Kidney glomerular epithelial cell (primary cell): Measurements from ENCODE around the gene C7orf33.
"Not testable (repeated sequence)": the region's sequence is repeated elsewhere in the genome, so short reads cannot be mapped to it uniquely, and the experiment has no call there.

Experiments
- DNase-seq: peaks from one replicate; lab custom pipeline; 2025; lab: John Stamatoyannopoulos, UW

Gene C7orf33

DNA sequence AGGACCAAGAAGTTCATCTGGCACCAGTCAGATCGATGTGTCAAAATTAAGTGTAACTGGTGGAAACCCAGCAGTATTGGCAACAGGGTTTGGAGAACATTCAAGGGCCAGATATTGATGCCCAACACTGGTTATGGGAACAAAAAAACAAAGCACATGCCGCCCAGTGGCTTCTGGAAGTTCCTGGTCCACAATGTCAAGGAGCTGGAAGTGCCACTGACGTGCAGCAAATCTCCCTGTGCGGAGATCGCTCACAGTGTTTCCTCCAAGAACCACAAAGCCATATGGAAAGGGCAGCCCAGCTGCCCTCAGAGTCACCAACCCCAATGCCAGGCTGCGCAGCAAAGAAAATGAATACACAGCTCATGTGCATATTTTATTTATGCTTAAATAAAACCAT, 10.1 kb upstream of the C7orf33 start:
- DNase-seq = no peak

DNA sequence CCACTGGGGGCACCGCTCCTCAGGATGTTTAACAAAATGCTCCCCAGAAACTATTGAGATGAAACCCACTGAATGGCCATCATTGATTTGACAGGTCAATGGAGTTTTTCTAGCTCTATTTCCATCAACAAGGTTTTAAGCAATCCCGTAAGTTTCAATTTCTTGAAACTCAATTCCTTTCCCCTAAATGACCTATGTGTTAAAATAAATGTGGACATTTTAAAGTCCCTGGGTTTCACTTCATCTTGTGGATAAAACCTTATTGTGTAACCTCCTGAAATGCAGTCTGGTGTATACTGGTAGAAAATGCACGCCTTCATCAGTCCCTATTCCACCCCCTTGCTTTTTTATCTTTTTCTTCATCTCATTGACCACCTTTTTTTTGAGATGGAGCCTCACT, 8.9 kb upstream of the C7orf33 start:
- no peak for DNase-seq

DNA sequence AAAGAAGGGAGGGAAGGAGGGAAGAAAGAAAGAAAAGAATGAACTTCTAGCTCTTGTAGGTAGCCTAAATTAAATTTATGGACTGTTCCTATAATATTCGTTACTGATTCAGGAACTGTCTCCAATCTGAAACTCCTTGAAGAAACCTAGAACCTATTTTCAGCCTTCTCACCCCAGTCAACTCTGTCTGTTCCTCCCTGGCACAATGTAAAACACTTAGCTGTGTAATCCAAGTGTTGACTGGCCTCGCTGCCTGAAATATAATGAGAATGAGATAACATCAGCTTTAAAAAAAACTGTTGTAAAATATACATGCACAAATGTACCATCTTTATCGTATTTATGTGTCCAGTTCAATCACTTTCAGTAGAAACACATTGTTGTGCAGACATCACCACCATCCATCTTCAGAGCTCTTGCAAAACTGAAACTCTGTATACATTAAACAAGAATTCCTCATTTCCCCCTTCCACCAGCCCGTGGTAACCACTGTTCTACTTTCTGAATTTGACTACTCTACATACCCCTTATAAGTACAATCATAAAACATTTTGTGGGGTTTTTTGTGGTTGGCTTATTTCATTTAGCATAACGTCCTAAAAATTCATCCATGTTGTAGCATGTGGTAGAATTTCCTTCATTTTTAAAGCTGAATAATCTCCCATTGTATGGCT, 6.3 kb upstream of the C7orf33 start:
- DNase-seq = no peak

DNA sequence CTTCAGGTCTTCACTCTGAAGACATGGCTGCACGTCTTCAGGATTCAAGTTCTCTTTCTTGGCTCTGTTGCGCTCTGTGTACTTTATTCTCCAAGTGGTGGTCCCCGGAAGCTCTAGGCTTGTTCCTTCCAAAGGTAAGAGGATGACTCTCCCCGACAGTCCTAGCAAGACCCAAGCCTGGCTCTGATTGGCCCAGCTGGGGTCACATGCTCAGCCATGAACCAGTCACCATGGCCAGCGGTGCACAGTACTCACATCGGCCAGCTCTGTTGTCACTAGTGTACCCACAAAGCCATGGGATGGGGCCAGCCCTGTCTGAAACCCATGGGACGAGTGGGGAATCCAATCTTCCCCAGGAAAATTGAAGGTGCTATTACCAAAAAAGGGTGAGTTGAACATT, 5.2 kb upstream of the C7orf33 start:
- DNase-seq = no peak

DNA sequence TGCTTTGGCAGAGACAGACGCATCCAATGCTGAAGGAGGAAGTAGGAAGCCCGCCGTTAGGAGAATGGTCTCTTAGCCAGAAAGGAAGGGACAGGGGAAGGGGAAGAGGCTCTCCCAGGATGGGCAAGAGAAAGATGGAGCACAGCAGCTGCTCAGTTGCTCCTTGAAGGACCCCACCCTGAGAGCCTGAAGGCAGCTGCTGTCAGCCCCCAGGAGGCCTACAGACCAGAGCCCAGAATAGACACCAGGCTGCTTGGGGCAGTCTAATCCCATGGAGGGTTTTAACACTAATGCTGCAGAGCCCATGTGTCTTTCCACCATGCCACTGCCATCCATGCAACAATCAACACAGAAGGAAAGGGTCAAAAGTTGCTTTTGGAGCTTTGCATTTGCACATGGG, 3.5 kb upstream of the C7orf33 start:
- no peak for DNase-seq

DNA sequence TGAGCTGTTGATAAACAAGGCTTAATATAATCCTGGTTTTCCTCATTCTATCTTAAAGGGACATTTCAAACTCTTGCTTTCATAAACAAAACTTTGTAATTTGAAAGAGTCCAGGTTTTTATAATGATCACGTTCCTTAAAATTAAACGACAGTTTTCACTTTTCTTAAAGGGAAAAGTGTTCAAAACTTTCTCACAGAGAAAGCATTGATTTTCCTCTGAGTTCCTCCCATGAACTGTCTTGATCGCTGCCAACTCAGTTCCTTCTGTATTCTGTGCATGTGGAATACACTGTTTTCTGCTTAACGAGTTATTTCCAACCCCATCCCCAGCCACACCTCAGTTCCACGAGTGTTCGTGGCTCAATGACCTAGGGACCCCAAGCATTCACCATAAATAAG, 2.4 kb upstream of the C7orf33 start:
- DNase-seq = no peak

DNA sequence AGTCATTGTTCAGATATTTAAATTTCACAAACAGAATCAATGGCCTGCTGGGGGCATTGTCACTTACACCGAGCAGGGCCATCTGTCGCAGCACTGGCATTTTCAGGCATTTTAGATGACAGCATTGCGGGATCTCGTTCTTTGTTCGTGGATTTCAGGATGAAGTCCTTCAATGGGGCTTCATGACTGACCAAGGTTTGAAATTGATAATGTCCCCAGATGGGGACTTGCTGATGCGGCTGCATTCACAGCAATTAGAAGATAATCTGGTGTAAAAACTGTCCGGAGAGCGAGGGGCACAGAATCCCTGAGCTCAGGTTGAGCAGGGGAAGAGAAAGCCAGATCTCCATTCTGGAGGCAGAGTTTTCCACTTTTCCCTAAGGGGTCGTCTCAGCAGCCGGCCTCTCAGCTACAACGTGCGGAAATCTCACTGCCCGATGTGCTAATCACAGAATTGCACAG, 1.9 kb upstream of the C7orf33 start:
- no peak for DNase-seq

DNA sequence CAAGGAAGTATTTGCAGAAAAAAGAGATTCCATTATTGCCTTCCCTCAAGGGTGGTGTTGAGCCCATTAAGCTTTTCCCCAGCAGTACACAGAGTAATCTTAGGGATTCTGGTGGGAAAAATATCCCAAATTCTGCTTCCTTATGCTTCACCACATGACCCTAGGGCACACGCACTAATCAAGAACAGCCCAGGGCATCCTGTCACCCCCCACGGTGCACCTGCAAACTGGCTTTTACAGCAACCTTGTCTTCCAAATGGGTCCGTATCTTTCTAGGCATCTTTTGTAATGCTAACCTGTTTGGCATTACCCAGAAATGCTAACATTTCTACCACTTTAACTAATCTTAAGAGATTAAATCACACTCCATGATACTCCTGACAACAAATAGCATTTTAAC, 926 bp upstream of the C7orf33 start:
- no peak for DNase-seq

DNA sequence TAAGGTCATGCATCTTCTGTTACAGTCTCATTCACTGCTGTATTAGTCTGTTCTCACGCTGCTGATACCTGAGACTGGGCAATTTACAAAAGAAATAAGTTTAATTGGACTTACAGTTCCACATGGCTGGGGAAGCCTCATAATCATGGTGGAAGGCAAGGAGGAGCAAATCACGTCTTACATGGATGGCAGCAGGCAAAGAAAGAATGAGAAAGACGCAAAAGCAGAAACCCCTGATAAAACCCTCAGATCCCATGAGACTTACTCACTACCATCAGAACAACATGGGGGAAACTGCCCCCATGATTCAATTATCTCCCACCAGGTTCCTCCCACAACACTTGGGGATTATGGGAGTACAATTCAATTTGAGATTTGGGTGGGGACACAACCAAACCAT, 5.8 kb downstream of the C7orf33 start:
- DNase-seq = not testable (repeated sequence)

DNA sequence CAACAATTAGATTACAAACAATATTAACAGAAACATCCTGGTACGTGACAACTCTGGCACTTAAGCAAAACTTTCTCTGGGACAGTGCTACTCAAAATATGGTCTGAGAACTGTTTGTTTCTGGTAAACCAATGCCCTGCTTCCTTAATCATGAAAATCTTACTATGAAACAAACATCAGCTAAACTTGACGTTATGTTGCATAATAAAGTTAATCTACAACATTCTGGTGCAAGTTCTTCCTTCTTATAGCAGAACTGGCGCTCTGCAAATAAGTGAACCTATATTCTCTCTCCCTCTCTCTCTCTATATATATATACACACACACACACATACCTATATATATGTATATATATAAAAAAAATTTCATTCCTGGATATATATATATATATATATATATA, 7.8 kb downstream of the C7orf33 start:
- no peak for DNase-seq

DNA sequence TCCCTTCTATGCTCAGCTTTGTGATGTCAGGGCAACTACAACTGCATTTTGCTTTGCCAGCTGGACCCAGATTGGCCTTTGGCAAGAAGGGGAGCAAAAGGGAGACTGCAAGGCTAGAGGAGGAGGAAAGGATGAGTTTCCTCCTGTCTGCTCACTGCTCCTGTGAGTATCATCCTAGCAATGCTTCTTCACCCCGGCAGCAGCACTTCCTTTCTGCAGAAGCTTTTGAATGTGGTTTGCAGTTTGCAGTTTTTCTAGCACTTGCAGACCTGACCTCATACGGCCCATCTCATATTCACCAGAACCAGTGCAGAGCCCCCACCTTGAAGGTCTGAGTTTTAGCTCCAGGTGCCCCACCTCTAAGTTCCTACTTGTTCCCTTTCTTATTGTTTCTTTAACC, 14.8 kb downstream of the C7orf33 start:
- no peak for DNase-seq

DNA sequence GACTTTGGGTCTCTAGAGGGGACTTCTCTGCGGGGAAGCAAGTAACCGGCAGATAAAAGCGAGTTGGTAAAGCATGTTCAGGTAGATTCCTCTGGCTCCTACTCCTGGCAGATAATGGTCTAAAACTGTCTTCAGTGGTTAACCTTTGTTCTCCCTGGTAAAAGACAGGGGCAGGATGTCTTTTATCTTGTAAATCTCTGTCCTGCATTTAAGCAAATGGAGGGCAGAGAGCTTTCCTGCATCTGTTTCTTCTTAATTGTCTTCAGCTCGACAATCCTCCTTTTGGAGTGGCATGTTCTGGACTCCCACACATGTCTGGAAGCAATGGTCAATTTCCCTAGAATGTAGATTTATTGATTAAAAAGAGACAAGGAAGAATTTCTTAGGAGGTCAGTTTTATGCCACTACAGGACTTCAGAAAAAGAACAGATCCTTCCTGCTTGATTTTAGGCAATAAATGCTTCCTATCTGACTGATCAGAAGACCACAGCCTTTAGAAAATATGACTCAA, 16.6 kb downstream of the C7orf33 start:
- DNase-seq = no peak

DNA sequence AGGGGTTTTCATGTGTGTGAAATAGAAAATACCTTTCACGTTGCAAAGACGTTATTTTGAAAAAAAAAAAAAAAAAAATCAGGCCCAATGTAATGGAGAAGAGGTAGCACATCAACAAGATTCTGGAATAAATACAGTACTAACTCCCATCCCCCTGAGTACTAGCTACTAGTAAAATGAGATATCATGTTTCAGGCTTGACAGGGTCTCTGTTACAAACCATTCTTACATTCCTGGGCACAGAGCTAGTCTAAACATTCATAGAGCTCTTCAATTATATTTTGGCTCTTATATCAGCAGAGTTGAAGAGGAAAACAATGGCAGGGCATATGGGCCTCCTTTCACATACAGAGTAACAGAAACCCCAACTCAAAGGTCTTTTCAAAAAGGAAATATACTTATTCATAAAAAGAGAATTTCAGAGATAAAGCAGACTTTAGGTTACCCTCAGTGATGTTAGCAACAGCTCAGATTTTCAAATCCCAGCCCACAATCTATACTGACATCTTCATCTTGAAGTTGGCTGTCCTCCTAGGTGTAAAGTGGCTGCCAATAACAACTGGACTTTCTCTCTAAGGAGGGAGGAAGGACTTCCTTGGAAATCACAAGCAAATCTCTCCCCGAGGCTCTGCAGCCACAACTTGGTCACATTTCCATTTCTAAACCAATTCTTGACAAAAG, 18.6 kb downstream of the C7orf33 start:
- no peak for DNase-seq

DNA sequence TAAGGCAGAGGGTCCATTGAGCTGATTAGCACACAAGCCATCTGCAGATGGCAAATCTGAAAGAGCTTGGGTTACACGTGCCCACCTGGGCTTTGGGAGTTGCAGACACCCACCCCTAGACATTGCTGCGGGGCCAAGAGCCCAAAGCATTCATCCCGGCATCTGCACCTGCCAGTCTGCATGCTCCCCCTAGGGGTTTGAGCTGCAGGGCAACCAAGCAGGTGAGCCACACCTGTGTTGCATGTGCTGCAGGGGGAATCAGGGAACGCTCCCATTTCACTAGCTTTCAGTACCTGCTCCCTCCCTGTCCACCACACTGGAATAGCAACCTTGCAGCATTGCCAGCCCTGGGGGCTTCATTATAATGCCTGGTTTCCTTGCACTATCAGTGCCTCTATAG, 21.1 kb downstream of the C7orf33 start:
- DNase-seq = no peak

DNA sequence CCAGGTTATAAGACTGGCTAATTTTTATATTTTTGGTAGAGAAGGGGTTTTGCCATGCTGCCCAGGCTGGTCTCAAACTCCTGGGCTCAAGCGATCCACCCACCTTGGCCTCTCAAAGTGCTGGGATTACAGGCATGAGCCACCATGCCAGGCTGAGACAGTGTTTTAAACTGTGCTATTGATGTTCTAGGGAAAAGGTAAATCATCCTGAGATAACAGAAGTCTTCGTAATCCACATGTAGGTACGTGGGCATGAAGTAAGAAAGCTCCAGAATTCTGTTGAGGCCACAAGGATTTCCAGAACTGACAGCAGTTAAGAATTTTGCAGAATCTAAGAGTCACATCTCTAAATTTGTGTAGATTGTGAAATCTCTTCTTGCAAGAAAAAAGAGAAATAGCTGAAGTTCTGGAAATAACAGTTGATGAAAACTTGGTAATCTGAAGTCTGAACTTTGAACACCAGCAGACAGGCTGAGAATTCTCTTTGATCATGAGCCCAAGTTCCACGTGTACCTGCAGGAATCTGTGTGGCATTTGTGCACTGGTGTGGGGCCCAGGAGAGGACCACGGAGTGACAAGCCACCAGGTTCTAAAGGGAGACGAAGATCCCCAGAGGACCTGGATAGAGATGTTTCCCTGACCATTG, 24.6 kb downstream of the C7orf33 start:
- no peak for DNase-seq

DNA sequence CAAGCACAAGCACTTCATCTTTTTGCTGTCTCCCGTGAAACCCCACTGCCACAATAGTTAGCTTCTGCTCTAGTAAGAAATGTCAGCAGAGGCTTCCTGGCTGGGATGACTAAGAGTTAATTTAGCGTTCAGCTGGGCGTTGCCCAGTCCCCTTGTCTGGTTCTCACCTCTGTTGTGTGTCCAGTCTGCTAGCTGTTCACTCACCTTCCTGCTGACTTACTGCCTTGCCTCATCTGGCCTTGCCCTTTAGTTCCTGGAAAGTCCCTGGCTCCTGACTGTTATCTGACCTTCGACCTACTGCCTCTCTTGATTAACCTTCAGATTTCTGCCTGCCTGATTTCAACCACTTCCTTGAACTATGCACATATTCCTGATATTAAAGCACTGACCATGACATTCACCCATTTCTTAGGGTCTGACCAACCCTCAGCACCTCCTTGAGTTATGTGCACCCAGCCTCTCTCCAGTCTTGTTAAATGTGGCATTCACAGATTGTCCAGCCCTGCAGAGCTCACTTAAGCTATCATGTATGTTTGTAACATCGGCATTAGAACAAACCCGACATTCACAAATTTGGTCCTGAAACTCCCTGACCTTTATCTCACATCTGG, 30.3 kb downstream of the C7orf33 start:
- DNase-seq = no peak

DNA sequence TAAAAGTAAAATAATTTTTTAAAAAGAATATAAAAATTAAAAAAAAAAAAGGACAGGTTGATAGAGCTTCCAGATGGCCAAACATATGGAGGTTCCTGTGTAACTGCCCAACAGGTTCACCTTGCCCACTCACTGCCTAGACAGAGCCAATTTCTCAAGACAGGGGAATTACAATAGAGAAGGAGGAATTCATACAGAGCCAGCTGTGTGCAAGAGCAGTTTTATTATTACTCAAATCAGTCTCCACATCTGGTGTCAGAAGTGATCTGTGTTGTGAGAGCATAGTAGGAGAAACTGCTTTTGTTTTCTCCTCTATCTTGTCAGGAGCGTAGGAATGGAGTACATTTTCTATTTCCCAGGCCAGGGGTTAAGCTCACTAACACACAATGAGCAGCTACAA, 31.0 kb downstream of the C7orf33 start:
- no peak for DNase-seq

DNA sequence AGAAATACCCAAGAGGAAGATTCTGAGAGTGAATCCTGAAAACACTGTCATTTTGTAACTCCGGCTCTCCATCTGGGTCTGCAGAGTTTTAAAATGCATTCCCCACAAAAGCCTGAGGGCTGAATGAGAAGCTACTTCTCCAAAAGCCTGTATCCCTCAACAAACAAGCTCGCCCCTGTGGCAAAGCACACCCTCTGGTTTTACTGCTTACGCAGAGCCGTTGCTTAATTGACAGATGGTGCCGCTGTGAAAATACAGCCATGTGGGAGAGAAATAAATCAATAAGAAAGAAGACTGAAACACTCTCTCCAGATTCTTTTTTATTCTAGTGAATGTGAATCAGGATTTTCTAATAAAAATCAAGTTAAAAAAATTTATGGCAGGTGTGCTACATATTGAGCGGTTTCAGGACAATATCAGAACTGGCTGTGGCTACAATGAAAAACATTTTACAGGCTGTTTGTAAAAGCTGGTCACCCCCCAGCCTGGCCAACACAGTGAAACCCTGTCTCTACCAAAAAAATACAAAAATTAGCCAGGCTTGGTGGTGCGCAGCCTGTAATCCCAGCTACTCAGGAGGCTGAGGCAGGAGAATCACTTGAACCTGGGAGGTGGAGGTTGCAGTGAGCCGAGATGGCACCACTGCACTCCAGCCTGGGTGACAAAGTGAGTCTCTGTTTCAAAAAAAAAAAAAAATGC, 32.5 kb downstream of the C7orf33 start:
- no peak for DNase-seq

DNA sequence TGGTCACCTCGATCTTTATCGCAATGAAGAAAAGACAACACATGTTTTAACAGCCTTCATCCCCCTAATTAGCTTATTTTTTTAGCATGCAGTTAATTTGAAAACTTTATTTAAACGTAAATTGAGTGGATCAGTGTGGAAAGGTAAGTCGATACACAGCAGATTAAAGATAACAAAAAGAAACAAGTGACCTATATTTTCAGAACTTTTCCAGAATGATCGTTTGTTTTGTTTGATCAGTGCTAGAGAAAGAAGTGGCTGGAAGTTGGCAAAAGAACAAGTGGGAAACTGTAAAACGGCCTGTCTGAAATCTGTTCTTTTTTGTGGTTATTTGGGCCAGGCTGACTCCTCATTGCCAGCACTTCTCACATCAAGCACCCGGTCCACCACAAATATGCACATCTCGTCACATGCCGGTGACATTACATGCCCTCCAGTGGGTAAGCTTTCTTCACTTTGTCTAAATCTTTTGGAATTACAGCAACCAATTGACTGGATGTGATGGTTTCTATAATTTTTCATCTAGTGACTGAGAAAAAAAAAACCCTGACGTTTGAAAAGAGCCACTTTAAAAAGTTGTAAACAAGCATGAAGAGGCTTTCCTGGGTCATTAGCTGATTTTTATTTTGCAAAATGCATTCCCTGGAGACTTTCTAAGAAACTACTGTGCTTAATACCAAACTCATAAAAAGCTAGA, 33.2 kb downstream of the C7orf33 start:
- DNase-seq = no peak

DNA sequence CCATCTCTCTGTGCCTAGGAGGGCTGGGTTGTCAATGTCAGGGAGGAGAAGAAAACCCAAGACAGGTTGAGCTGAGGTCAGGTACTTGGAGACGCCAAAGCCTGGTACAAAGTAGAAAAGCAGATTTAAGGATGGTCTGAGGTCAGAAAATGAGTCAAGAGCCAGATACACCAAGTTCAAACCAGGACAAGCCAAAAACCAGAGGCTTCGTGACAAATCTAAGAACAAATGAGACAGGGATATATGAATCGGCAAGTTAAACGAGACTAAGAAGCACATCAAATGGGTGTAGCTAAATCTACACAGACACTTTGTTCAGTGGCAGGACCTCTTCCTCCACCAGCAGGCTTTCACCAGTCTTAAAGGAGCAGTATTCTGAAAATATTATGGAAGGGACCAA, 34.2 kb downstream of the C7orf33 start:
- no peak for DNase-seq

DNA sequence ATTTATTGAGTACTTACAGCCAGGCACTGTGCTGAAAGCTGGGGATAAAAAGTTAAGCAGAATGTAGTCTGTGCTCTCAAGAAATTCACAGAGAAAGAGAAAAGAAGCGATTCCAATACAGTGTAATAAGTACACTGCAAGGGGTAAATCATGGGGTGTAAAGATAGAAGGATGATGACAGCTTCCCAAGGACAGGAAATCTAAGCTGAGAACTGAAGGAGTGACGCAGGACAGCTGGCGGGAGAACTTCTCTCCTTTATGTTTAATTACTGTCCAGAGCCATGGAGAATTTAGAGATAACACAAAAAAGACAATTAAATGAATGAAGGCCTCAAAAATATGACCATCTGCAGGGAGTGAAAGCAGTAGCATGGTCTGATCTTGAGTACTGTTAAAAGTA, 34.8 kb downstream of the C7orf33 start:
- DNase-seq = no peak

DNA sequence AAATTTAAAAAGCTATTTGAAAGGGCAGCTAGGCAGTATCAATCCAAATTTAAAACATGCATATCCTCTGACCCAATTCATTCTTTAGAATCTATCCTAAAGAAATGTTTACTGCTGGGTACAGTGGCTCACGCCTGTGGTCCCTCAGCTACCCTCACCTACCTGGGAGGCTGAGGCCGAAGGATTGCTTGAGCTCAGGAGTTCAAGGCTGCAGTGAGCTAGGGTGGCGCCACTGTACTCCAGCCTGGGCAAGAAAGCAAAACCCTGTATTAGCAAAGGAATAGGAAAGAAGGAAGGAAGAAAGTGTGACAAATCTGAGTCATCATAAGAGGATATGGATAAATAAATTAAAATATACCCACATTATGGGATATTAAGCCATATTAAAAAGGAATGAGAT, 36.3 kb downstream of the C7orf33 start:
- no peak for DNase-seq
